ENCODE data around the gene LY86. TPM values are rescaled to one million over a fixed set of nuclear protein-coding genes. Genes with fewer than 3 reads are reported as not detected.

The LY86 gene
- total and polyA plus RNA-seq, 10 of the 15 experiments (the other 5 are each of a cell fraction or from before 2014, with no cell fraction given): 68.2 to 457 (median 128) TPM

- no peak for TF ChIP-seq NR2C2 (IDR thresholded peaks at IDR 0.05; ENCODE audit: borderline replicate concordance, control insufficient read depth, insufficient read length, low read depth)
- 0 out of 2 replicates have a peak, but pooled peaks have one; percentile 50 for TF ChIP-seq TCF3 (IDR thresholded peaks at IDR 0.05; ENCODE audit: borderline replicate concordance, insufficient read depth, low read depth, low read length)
- no peak for TF ChIP-seq ZNF274 (IDR thresholded peaks at IDR 0.05; ENCODE audit: insufficient read depth, insufficient read length)
- no peak for TF ChIP-seq NFYA (IDR thresholded peaks at IDR 0.05; ENCODE audit: borderline replicate concordance, low read depth, low read length)
- TF ChIP-seq RFX5 (IDR thresholded peaks at IDR 0.05; ENCODE audit: low read depth, low read length): peak; percentile 33; the same call in 1 of the 2 replicates
- TF ChIP-seq E2F8 (IDR thresholded peaks at IDR 0.05; ENCODE audit: low read depth, partially characterized antibody): no peak
- no peak for TF ChIP-seq NBN (IDR thresholded peaks at IDR 0.05)
- TF ChIP-seq MXI1 (IDR thresholded peaks at IDR 0.05; ENCODE audit: low read depth, low read length): no peak; the same call in 1 of the 2 replicates
- no peak; a peak in 1 of 4 replicates for TF ChIP-seq EP300 (IDR thresholded peaks at IDR 0.05; ENCODE audit: borderline replicate concordance in 1 of 2, control insufficient read depth in 1 of 2, low read depth in 2 of 2, low read length in 2 of 2)
- no peak for TF ChIP-seq SRF (IDR thresholded peaks at IDR 0.05; ENCODE audit: low read depth in 2 of 2, low read length in 2 of 2)
- no peak for TF ChIP-seq IRF3 (IDR thresholded peaks at IDR 0.05)
- TF ChIP-seq E2F4 (IDR thresholded peaks at IDR 0.05; ENCODE audit: low read depth, low read length): no peak
- TF ChIP-seq FOXK2 (IDR thresholded peaks at IDR 0.05): no peak
- peak; percentile 72 for TF ChIP-seq DPF2 (IDR thresholded peaks at IDR 0.05)
- no peak for TF ChIP-seq CREM (IDR thresholded peaks at IDR 0.05; ENCODE audit: low read depth)
- TF ChIP-seq STAT1 (conservative IDR thresholded peaks at IDR 0.05): no peak
- TF ChIP-seq RAD51 (IDR thresholded peaks at IDR 0.05): no peak
- no peak for TF ChIP-seq HDAC2 (IDR thresholded peaks at IDR 0.05)
- TF ChIP-seq BCL3 (IDR thresholded peaks at IDR 0.05; ENCODE audit: borderline replicate concordance, insufficient read depth, low read depth, low read length, poor library complexity, severe bottlenecking): no peak
- TF ChIP-seq, protein P1, sequence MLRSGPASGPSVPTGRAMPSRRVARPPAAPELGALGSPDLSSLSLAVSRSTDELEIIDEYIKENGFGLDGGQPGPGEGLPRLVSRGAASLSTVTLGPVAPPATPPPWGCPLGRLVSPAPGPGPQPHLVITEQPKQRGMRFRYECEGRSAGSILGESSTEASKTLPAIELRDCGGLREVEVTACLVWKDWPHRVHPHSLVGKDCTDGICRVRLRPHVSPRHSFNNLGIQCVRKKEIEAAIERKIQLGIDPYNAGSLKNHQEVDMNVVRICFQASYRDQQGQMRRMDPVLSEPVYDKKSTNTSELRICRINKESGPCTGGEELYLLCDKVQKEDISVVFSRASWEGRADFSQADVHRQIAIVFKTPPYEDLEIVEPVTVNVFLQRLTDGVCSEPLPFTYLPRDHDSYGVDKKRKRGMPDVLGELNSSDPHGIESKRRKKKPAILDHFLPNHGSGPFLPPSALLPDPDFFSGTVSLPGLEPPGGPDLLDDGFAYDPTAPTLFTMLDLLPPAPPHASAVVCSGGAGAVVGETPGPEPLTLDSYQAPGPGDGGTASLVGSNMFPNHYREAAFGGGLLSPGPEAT (IDR thresholded peaks at IDR 0.05; ENCODE audit: low read depth): 0 out of 2 replicates have a peak, but pooled peaks have one; percentile 25
- no peak for TF ChIP-seq SMAD1 (IDR thresholded peaks at IDR 0.05; ENCODE audit: low read depth, partially characterized antibody)
Measured at GRCh38 chr6:6546318-6547109, 42.0 kb upstream of the LY86 start (continued).

All from GM12878 (cell line).